GM18951 (cell line): ENCODE data around the gene B4GALT4.
"Not testable (repeated sequence)": the region's sequence is repeated elsewhere in the genome, so short reads cannot be mapped to it uniquely, and the experiment has no call there.

Experiments
- POLR2A ChIP-seq: IDR thresholded peaks from 4 replicates; pipeline ENCODE4 v1.6.1; 2011; ENCODE audit warnings: mild to moderate bottlenecking; ENCODE audit not compliant: insufficient read length, insufficient read depth; ENCODE audit errors: extremely low read depth
- in situ Hi-C: fragments of 300-500 bp; cut with MboI; formaldehyde crosslinking; loops from one replicate; pipeline ENCODE4 v1.12.0; 2022; ENCODE audit warnings: low sequenced_read_pairs, mixed read lengths, inconsistent platforms; ENCODE audit not compliant: unreplicated experiment

Gene B4GALT4, protein sequence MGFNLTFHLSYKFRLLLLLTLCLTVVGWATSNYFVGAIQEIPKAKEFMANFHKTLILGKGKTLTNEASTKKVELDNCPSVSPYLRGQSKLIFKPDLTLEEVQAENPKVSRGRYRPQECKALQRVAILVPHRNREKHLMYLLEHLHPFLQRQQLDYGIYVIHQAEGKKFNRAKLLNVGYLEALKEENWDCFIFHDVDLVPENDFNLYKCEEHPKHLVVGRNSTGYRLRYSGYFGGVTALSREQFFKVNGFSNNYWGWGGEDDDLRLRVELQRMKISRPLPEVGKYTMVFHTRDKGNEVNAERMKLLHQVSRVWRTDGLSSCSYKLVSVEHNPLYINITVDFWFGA

DNA sequence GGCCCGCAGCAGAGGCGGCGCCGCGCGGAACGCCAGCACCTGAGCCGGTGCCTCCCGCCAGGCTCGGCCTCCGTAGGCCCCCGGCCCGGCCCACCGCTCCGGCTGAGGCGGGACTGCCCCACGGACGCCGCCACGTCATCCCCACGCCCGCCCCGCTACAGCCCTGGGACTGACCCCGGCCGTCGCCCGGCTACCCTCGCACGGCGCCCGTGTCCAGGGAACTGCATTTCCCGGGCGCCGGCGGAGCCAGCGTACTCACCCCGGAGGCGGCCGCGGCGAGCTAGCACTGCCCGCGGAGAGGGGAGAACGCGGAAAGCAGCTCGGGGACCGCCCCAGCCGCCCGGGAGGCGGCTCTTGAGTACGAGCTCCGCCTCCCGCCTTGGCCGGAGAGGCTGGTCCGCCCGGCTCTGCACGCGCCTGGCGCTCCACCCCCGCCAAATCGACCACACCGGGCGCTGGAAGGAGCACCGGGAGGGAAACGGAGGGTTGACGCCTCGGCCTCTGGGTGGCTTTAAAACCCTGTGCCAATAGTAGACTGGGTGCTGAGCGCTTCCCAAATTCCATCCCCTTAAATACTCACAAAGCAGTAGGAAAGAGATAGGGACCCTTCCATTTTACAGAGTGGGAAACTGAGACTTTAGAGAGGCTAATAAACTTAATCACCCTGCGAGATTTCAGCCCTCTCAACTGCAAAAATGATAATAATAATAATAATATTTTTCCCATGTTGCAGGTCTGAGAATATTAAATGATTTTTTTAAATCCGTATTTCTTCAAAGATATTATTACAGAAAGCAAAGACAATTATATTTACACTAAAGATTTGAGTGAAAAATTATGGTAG lies at the start of gene B4GALT4:
Gene B4GALT4, minus strand, starts transcription at position 288 of the 844 bp plus-strand sequence. CDS start 10,779 bp downstream, outside the sequence.
- in situ Hi-C loops: no loop called here
- TF ChIP-seq POLR2A: peak; percentile 95

DNA sequence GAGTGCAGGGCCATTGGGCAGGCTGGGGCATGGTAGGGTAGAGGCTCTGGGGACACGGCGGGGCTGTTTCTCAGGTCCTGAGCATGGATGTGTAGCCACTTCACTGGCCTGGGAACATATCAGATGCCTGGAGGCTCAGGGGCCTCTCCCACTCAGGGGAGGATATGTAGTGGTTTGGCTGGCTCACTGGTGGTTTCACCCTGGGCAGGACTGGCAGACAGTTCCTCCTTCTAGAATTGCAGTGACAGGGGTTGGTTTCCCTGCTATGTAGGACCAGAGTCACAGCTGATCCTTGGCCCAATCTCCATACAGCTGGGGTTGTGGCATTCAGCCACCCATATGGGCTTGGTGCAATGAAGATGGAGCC lies 48.7 kb upstream of the B4GALT4 start:
- no peak for TF ChIP-seq POLR2A

DNA sequence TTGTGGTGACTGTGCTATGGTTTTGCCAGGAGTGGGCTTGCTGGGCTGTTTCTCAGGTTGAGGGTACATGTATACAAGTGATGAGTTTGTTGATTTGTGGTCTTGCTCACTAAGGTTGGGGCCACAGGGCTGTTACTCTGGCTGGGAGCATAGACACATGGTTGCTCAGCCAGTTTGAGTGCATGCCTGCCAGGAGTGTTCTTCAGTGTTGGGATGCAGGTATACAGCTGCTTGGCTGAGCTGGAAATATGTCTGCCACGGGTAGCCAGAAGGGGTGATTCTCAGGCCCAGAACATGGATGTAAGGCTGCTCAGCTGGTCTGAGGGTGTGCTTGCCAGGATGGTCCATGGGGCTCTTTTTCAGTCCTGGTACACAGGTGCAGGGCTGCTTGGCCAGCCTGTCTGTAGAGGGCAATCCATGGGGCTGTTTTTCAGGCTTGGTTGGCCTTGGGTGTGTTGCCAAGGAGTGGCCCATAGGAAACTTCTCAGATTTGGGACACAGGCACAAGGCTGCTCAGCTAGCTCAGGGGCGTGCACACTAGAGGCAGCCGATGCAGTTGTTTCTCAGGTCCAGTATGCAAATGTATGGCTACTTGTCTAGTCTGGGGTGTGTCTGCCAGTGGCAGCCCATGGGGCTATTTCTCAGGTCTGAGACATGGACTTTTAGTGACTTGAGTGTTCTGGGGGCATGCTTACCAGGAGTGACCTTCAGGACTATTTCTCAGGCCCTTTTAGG lies 48.2 kb upstream of the B4GALT4 start:
- no peak for TF ChIP-seq POLR2A
- in situ Hi-C loops: loop anchor here (25.0 kb wide), 1 partner anchor 398 kb away; the partner anchor contains the start of gene COX17

More for the DNA sequence above, 48.7 kb upstream of the B4GALT4 start:
- in situ Hi-C loops: loop anchor here (25.0 kb wide), 1 partner anchor 398 kb away; the partner anchor contains the start of gene COX17

DNA sequence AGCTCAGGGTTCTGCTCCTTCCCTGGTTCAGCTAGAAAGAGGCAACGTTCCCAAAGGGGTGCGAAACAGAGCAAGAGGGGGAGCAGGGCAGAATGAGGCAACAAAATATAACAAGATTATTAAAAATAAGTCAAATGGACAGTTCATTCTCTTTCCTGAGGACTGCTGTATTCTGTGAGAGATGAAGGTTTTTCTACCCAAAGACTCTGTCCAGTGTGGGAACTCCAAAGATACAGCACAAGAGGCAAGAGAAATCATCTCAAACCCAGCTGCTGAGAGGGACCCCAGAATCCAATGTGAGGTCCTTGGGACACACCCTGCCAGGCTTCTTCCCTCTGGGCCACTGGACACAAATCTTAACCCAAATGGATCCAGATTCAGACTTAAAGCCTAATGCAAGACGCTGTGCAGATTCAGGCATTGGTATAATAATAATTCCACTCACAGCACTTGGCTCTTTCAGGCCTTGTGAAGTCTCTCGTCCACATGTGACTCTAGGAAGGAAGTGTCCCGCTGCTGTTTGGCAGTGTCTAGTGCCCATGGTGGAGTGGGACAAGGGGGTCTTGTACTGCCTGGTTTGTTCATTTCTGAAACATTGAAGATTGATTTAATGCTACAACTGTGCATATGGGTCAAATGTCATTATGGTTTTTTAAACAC lies 39.0 kb upstream of the B4GALT4 start:
- in situ Hi-C loops: loop anchor here (25.0 kb wide), 1 partner anchor 408 kb away; the partner anchor contains the start of gene COX17
- no peak for TF ChIP-seq POLR2A

DNA sequence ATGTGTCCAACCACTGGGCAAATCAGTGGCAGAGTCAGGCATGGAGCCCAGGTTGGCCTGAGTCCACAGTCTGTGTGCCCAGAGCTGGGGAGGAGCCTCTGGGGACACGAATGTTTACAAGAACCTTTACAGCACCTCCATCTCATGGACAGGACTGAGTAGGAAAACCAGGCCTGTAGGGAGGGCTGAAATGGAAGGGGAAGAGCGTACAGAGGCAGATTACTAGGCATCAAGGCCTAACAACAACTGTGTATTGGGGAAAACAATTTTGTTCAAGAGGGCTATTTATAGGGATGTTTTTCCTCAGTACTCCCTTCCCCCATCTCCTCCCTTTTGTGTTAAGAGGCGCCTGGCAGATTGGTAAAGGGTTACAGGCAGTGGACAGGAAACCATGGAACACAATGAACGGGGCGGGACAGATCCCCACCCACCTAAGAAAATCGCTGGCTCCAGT lies 38.5 kb upstream of the B4GALT4 start:
- TF ChIP-seq POLR2A: no peak
- in situ Hi-C loops: loop anchor here (25.0 kb wide), 1 partner anchor 408 kb away; the partner anchor contains the start of gene COX17

DNA sequence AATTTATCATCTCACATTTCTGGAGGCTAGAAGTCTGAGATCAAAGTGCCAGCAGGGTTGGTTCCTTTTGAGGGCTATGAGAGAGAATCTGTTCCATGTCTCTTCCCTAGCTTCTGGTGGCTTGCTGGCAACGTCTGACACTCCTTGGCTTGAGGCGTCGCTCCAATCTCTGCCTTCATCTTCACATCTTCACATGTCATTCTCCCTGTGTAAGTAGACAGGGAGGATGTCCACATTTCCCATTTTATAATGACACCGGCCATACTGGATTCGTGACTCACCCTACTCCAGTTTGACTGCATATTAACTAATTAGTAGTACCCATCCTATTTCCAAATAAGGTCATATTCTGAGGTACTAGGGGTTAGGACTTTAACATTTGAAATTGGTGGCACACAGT lies 36.0 kb upstream of the B4GALT4 start:
- no peak for TF ChIP-seq POLR2A
- in situ Hi-C loops: loop anchor here (25.0 kb wide), 1 partner anchor 411 kb away; the partner anchor contains the start of gene COX17

DNA sequence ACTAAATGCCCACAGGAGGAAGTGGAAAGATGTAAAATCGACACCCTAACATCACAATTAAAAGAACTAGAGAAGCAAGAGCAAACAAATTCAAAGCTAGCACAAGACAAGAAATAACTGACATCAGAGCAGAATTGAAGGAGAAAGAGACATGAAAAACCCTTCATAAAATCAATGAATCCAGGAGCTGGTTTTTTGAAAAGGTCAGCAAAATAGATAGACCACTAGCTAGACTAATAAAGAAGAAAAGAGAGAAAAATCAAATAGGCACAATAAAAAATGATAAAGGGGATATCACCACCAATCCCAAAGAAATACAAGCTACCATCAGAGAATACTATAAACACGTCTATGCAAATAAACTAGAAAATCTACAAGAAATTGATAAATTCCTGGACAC lies 29.5 kb upstream of the B4GALT4 start:
- in situ Hi-C loops: not testable (repeated sequence)

DNA sequence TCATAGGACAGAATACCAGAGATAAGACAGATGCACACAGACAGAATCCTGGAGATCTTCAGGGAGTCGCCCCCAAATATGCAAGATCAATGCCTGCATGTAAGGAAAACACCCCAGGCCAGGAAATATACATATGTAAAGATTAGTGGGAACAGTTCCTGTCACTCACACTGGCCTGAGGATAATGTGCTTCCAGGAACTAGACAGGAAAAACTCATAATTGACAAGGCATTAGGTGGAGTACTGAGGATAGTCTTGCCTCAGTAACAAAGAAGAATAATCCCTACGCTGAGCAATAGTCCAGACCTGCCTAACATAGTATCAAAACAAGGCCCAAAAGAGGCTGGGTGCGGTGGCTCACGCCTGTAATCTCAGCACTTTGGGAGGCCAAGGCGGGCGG lies 20.4 kb upstream of the B4GALT4 start:
- in situ Hi-C loops: no loop called here
- no peak for TF ChIP-seq POLR2A

DNA sequence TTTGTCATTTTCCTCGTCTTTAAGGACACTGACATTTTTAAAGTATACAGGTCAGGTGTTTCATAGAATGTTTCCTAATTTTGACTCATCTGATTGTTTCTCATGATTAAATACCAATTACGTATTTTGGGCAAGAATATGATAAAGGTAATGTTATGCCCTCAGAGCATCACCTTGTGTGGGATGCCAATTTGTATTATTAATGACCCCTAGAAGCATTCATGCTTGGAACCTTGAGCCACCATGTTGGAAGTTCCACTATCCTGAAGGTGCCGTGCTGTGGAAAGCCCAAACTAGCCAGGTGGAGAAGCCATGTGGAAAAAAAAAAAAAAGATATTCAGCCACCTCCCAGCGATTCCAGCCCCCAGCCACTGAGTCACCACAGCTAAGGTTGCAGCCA lies 19.1 kb upstream of the B4GALT4 start:
- no peak for TF ChIP-seq POLR2A
- in situ Hi-C loops: no loop called here

DNA sequence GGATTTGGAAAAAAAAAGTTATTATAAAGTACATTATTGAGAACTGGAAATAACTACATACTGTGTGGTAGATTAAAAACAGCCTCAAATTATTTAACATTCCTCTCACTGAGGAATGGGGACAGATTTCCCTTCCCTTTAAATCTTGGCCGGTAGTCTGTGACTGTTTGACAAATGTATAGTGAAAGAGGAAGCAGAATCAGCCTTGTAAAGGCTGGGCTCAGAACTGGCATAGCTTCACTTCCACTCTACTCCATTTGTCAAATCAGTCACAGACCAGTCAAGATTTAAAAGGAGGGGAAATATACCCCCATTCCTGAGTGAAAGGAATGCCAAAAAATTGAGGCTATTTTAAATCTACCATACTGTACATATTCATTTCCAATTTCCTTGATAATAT lies 18.2 kb upstream of the B4GALT4 start:
- TF ChIP-seq POLR2A: no peak
- in situ Hi-C loops: no loop called here

DNA sequence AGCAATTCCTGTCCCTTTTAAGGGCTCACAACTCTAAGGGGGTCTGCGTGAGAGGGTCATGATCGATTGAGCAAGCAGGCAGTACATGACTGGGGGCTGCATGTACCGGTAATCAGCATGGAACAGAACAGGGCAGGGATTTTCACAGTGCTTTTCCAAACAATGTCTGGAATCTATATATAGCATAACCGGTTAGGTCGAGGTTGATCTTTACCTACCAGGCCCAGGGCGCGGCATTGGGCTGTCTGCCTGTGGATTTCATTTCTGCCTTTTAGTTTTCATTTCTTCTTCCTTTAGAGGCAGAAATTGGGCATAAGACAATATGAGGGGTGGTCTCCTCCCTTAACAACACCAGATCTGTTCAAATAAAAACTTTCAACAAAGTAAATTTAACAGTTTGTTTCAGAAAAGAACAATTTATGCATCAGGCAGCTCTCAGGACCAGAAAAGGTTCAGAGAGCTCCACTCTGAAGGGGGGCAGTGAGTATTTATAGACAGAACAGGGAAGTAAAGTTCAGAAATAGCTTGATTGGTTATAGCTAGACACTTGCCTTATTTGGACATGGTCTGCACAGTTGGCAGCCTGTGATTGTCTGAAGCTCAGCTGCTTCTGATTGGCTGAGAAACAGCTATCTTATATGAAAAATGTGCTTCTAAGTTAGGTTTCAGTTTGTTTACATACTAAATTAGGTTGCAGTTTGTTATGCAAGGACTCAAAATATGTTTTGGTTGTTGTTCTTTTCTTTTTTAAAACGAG lies 17.2 kb upstream of the B4GALT4 start:
- no peak for TF ChIP-seq POLR2A
- in situ Hi-C loops: no loop called here

DNA sequence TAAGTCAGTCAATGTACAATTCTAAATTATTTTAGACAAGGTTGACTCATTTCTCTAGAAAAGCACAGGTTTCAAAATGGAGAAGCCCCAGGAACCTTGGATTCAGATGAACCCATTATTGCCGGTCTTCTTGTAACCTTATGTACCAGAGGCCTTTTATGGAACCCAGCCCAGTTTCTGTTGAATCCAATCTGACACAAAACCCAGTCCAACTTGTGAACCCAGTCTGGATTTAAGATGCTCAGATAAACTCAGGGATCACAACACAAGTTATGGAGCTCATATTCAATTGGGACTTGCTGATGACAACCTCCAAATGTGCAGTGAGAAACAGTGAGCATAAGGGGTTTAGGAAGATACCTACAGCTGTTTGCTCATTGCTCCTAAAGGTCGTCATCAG lies 16.4 kb upstream of the B4GALT4 start:
- in situ Hi-C loops: no loop called here
- no peak for TF ChIP-seq POLR2A
